AG09319 (cell line): ENCODE data around the gene SOS2.
"Not testable (repeated sequence)": the region's sequence is repeated elsewhere in the genome, so short reads cannot be mapped to it uniquely, and the experiment has no call there.

Experiments
- DNase-seq: peaks from one replicate; pipeline ENCODE4 v3.0.0-alpha.2; 2010; ENCODE audit warnings: low read depth; ENCODE audit errors: extremely low read depth
- CTCF ChIP-seq: IDR thresholded peaks from 2 replicates; pipeline ENCODE4 v1.5.1; 2011; ENCODE audit warnings: low read depth, mild to moderate bottlenecking, inconsistent platforms, low read length, moderate library complexity

SOS2 gene

GRCh38 chr14:50082308-50082742, 149.1 kb downstream of the SOS2 start:
- no peak for TF ChIP-seq CTCF
- no peak for DNase-seq

- DNase-seq: not testable (repeated sequence)
These were observed 152.3 kb downstream of the SOS2 start for GRCh38 chr14:50079103-50079502.

- not testable (repeated sequence) for DNase-seq
These were observed 157.7 kb downstream of the SOS2 start for GRCh38 chr14:50073663-50074062.

- no peak for TF ChIP-seq CTCF
- DNase-seq: no peak
These were observed 159.0 kb downstream of the SOS2 start for GRCh38 chr14:50072395-50072794.

- DNase-seq: no peak
- TF ChIP-seq CTCF: no peak
These were observed 160.4 kb downstream of the SOS2 start for GRCh38 chr14:50070840-50071548.

GRCh38 chr14:50070230-50070629, 161.1 kb downstream of the SOS2 start:
- TF ChIP-seq CTCF: no peak
- DNase-seq: no peak

- TF ChIP-seq CTCF: no peak
- no peak for DNase-seq
These were observed 162.1 kb downstream of the SOS2 start for GRCh38 chr14:50069325-50069724.

GRCh38 chr14:50068496-50068895, 162.9 kb downstream of the SOS2 start:
- TF ChIP-seq CTCF: no peak
- no peak for DNase-seq
